NCI-H128 (cell line): Measurements from ENCODE around the gene ERC2.

Experiments
- DNase-seq: peaks from one replicate; lab custom pipeline; 2025; ENCODE audit not compliant: unreplicated experiment; lab: John Stamatoyannopoulos, UW

The ERC2 gene

GRCh38 chr3:55469957-55470526 is 998.2 kb downstream of the ERC2 start:
- no peak for DNase-seq

- DNase-seq = no peak
Observed at GRCh38 chr3:55468251-55468650, 1000.0 kb downstream of the ERC2 start.

- no peak for DNase-seq
Observed at GRCh38 chr3:55467099-55467498, 1001.2 kb downstream of the ERC2 start.

GRCh38 chr3:55466526-55466925 is 1001.7 kb downstream of the ERC2 start:
- no peak for DNase-seq

GRCh38 chr3:55461896-55462295 is 1006.4 kb downstream of the ERC2 start:
- no peak for DNase-seq

- no peak for DNase-seq
Observed at GRCh38 chr3:55459838-55460237, 1008.4 kb downstream of the ERC2 start.
